H1 (cell line): ENCODE measurements around the gene ARID4B.

Source experiments
- EZH2 ChIP-seq: fragments of 200-600 bp; sonication (generic); IDR thresholded peaks from 2 replicates; pipeline ENCODE4 v1.7.1; 2012; ENCODE audit warnings: low read depth, mild to moderate bottlenecking, moderate library complexity, low read length, inconsistent platforms; ENCODE audit not compliant: severe bottlenecking
- POLR2A ChIP-seq, 2 experiments: IDR thresholded peaks; 1 replicate in 1 of 2; 2 replicates in 1 of 2; pipeline ENCODE4 v1.6.1; 2011; ENCODE audit warnings: low read depth in 2 of 2, low read length in 2 of 2, mild to moderate bottlenecking in 2 of 2; ENCODE audit errors: control extremely low read depth in 1 of 2
- TF ChIP-seq, protein P1 (sequence below), 3 experiments: IDR thresholded peaks; 1 replicate in 2 of 3; 2 replicates in 1 of 3; pipeline versions ENCODE4 v1.5.1 to v1.6.1; 2011; ENCODE audit warnings: low read length in 3 of 3, mild to moderate bottlenecking in 3 of 3, inconsistent platforms in 2 of 3, low read depth in 1 of 3, moderate library complexity in 1 of 3; ENCODE audit not compliant: insufficient read depth in 1 of 3; ENCODE audit errors: control extremely low read depth in 1 of 3

DNA sequence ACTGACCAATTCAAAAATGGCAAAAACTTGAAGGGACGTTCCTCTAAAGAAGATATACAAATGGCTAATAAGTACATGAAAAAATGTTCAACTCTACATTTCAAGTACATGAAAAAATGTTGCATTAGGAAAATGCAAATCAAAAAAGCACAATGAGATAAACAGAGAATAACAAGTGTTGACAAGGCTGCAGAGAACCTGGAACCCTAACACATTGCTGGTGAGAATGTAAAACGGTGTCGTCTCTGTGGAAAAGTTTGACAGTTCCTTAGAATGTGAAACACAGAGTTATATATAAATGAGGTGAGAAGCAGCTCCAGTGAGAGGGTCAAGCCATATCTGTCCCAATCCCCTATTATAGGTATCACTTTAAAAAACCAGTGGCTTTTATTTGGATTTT, 122.3 kb downstream of the ARID4B start:
- TF ChIP-seq, protein P1, sequence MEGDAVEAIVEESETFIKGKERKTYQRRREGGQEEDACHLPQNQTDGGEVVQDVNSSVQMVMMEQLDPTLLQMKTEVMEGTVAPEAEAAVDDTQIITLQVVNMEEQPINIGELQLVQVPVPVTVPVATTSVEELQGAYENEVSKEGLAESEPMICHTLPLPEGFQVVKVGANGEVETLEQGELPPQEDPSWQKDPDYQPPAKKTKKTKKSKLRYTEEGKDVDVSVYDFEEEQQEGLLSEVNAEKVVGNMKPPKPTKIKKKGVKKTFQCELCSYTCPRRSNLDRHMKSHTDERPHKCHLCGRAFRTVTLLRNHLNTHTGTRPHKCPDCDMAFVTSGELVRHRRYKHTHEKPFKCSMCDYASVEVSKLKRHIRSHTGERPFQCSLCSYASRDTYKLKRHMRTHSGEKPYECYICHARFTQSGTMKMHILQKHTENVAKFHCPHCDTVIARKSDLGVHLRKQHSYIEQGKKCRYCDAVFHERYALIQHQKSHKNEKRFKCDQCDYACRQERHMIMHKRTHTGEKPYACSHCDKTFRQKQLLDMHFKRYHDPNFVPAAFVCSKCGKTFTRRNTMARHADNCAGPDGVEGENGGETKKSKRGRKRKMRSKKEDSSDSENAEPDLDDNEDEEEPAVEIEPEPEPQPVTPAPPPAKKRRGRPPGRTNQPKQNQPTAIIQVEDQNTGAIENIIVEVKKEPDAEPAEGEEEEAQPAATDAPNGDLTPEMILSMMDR (IDR thresholded peaks at IDR 0.05; ENCODE audit: control extremely low read depth in 1 of 3, insufficient read depth in 1 of 3, low read depth in 1 of 3, low read length in 3 of 3) = no peak
- TF ChIP-seq EZH2 = no peak
- no peak for TF ChIP-seq POLR2A (IDR thresholded peaks at IDR 0.05; ENCODE audit: control extremely low read depth in 1 of 2, low read depth in 2 of 2, low read length in 2 of 2)
